Suprapubic skin (tissue), 4 donors: ENCODE data around the gene CACNA2D2.

Experiments
- CTCF ChIP-seq, 2 donors: fragments of 200-600 bp in 1 of 2; fragments of 450-650 bp in 1 of 2; sonication (generic) in 1 of 2; IDR thresholded peaks; one replicate each; pipeline ENCODE4 v1.5.1; 2016 to 2019; ENCODE audit warnings: antibody characterized with exemption in 2 of 2, mild to moderate bottlenecking in 1 of 2, moderate library complexity in 1 of 2
- EP300 ChIP-seq: sonication (generic); formaldehyde crosslinking; IDR thresholded peaks from one replicate; pipeline ENCODE4 v1.6.1; 2017; ENCODE audit warnings: antibody characterized with exemption
- POLR2A ChIP-seq, 2 donors: fragments of 450-650 bp; IDR thresholded peaks; one replicate each; pipeline ENCODE4 v1.6.1; 2017; ENCODE audit warnings: antibody characterized with exemption in 2 of 2, mild to moderate bottlenecking in 2 of 2, moderate library complexity in 2 of 2
- POLR2AphosphoS5 ChIP-seq, 3 donors: sonication (generic); formaldehyde crosslinking; IDR thresholded peaks; one replicate each; pipeline ENCODE4 v1.6.1; 2017; ENCODE audit warnings: antibody characterized with exemption in 3 of 3

- TF ChIP-seq CTCF (IDR thresholded peaks at IDR 0.05), result no peak
- no peak for TF ChIP-seq POLR2AphosphoS5 (IDR thresholded peaks at IDR 0.05)
- TF ChIP-seq POLR2A (IDR thresholded peaks at IDR 0.05), result no peak
- no peak for TF ChIP-seq EP300
These were observed 21.4 kb downstream of the CACNA2D2 start for GRCh38 chr3:50481992-50482391.
